GM21825 (cell line): ENCODE results near the gene LARGE1.

Source experiments
- ATAC-seq: cut with Tn5 transposase; IDR thresholded peaks from one replicate; pipeline ENCODE4 v1.9.1; 2021; ENCODE audit warnings: mild to moderate bottlenecking, moderate library complexity; ENCODE audit not compliant: unreplicated experiment

LARGE1 gene

DNA sequence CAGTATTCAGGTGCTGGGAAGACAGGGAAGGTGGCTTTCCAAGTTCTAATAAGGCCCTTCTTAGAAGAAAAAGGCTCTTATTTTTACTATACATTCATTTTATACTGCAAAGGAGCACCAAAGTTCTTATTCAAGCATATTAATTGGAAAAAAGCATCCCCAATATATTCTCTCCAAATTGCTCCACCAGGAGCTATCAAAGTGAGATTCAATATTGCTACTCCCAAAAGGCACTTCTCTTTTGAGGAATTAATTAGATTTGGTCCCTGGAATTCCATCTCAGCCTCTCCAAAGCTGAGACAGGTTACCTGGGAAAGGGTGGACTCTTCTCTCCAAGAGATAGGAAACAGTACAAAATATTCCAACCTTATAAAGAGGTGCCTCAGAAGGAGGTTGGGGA lies 134.1 kb downstream of the LARGE1 start:
- no peak for ATAC-seq

DNA sequence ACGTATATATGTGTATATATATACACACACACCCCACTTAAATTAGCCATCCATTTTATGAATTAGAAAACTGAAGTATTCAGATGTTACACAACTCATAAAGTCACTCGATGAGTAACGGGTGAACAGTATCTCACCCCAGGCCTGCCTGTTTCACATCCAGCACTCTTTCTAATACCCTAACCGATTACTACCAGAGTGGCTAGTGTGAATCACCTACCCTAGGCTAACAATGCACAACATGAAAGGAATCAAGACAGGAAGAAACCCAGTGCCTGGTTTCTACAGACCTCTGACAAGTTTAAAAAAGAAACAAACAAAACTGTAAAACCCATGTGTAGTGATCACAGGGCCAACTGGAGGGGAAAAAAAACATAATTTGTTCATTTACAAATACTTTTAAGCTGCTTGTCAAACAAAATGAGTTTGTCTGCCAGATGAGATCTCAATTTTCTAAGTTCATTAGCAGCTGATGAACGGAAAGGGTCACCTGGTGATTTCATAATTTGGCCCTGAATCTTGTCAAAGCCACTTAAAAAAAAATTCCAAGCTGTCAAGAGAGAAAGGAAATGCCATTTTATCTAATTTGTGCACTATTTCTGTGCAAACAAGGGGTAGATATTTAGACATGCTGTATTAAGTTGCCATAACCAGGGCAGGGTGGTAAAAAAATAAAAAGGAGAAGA lies 134.8 kb downstream of the LARGE1 start:
- ATAC-seq: no peak

DNA sequence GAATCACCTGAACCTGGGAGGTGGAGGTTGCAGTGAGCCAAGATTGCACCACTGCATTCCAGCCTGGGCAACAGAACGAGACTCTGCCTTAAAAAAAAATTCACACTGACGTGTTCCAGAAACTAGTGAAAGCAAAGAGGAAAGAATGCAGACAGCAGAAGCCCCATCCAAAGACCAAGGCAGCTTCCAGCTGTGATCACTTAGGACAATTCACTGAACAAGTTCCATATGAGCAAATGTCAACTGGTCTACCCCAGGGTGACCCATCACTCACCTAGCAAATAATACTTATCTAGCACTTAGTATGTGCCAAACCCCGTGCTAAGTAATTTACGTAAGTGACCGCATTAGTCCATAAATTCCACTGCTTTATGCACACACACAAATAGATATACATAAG lies 138.9 kb downstream of the LARGE1 start:
- ATAC-seq: no peak

DNA sequence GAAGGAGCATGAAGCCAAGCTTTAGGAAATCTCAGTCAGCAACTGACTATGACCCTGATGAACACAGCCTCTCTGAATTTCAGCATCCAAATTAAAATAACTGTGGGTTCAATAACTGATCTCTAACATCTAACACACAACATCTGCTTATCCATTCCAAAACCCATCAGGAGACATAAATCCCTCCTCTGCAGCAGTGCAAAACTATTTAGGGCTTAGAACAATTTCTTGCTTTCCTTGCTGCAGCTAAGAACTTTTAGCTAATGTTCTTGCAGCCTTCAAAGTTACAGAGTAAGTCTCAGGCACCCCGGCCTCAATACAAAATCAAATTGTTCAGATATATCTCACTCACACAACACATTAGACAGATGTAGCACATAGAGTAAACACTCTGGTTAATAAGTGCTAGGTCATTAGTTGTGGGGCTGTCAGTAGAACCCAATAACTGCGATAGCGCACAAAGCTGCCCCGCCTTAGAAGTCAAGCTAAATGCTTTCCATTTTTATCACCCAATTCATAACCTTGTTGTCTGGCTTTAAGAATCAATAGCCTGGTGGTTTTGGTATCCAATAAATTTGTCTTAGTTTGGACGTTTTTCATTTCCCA lies 139.6 kb downstream of the LARGE1 start:
- no peak for ATAC-seq

DNA sequence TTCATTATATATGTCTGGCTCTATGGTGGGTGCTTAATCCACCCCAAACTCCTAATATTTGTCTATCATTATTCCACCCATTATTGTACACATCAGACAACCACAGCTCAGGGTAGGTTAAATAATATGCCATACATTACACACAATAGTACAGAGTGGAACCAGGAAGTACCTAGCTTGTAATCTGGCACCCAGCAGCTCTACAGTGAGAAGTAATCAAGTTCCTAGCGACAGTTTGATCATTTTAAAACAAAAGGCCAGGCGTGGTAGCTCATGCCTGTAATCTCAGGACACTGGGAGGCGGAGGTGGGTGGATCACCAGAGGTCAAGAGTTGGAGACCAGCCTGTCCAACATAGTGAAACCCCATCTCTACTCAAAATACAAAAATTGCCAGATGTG lies 141.0 kb downstream of the LARGE1 start:
- ATAC-seq: no peak

DNA sequence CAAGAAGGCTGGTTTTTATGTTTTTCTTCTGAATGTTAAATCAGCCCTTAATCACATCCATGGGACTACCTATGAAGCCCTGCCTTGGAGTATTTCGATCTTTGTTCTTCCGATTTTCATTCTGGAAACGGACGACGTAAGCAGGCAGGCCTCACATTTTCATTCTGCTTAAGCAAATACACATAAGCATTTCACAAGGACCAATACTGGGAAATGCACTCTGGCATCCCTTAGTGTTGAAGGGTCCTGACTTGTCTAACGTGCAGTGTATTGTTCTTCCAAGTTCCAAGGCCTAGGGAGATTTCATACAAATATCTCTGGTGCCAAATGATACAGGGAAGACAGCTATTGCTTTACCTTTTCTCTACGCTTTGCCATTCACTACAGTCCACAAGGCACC lies 143.8 kb downstream of the LARGE1 start:
- ATAC-seq: no peak

DNA sequence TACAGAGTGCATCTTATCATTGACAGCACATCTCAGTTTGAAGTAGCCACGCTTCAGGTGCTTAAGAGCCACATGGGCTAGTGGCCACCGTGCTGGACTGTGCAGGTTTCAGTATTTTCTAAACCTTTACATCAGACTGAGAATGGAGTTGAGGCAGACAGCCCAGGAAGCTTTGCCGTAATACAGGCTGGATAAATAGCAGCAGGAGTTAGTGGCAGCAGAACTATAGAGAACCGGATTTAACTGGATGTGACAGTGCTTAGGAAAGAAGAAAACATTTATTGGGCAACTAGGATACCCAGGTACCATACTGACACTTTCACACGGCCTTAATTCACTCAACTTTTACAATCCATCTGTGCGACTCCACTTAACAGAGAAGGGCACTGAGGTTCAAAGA lies 145.5 kb downstream of the LARGE1 start:
- ATAC-seq: no peak

DNA sequence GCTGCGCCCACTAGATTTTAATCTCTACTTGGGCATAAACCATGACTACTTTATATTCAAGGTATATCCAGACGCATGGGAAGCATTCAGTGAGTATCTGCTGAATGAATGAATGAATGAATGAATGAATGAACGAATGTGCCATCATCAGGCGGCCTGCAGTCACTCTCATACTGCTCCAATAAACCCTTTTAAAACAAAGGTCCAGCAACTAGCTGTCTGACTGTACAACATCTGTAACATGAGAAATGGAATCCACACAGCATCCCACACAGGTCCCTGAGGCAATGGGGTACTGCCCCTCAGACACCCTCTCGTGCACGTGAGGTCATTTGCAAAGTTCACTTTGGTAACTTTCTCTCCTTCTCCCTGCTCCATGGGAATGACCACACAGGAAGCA lies 147.5 kb downstream of the LARGE1 start:
- ATAC-seq: no peak

DNA sequence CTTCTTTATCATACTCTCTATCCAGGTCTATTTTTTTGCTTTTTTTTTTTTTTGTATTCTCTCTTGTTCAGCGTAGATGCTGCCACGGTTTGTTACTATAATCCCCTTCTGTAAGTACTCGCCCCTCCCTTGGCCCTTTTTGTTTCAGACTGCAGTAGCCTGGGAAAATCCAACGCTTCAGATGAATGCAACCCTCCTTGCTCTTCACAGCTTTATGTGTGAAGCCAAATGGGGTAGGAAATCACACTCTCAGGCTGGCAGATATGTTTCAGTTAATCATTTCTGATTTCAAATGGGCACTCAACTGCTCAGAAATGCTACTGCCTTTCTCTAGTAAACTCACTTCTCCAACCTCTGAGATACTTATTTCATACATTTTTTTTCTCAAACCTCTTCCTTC lies 149.1 kb downstream of the LARGE1 start:
- ATAC-seq: no peak

DNA sequence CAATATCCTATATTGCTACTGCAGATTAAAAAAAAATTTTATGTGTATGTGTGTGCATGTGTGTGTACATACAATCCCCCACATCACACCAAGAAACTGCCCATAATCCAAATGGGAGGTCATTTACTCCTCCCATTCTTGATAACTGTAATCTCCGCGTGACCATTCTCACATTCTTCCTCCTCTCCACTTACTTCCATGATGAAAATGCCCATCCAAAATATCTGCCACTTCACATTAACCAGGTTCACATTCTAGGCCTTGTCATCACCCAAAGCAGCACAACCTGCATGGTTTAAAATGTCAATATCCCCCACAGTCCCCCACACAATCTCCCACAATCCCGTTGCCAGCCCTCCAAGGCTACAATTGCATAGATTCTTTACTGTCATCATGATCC lies 149.6 kb downstream of the LARGE1 start:
- ATAC-seq: no peak

DNA sequence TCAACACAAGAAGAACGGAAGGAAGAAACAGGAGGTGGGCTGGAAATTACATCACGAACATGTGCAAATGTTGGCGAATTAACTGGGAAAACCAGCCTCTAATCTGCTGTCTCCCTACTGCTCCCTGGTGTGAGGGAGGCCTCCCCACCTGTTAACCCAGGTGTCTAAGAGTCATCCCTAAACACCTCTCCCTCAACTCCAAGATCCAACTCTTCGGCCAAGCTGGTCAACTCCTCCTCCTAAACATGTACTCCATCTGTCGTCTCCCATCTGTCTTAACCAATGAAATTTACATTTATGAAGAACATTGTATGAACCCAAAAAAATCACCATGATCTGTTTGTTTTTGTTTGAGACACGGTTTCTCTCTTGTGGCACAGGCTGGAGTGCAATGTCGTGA lies 154.2 kb downstream of the LARGE1 start:
- ATAC-seq: no peak

DNA sequence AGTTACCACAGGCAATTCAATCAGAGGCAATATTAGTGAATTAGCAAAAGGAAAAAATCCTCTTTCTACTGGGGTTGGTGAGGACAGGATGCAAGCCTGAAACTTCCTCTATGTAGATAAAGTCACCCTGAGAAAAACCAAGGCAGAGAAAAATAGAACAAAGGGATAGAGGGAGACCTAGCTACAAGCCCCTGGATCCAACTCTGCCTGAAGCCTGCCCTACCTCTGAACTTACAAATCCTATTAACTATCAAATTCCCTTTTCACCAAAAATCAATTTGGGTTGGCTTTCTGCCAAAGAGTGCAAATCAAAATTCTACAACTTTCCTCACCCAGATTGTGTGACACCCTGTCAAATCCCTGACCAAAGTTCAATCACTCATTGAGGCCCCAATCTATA lies 161.3 kb downstream of the LARGE1 start:
- no peak for ATAC-seq

DNA sequence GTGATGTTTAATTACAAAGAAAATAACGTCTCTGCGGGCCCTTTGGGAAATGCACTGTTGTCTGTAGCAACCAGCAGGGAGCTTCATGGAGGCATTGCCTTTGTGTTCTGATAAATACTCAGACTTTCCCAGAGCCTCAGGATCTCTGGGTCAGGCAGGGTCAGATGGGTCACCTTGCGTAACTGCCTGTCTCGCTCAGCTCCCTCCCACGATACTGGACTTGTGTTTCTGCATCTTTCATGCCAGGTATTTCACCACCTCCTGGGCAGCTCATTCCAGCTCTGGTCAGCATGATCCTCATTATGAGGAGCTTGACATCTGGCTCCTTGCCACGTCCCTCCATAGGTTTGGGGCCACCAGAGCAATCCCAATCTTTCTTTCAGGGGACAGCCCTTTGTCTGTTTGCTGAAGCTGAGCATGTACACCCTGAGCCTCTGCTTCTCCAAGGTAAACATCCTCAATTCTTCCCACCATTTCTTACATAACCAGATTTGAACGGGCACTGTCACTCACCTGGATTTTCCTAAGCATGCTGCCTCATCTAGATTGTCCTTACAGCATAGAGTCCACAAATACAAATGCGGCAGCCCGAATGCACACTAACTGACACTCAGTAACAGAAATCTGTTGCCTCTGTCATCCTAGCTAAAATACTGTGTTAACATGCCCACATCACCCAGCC lies 162.3 kb downstream of the LARGE1 start:
- no peak for ATAC-seq

DNA sequence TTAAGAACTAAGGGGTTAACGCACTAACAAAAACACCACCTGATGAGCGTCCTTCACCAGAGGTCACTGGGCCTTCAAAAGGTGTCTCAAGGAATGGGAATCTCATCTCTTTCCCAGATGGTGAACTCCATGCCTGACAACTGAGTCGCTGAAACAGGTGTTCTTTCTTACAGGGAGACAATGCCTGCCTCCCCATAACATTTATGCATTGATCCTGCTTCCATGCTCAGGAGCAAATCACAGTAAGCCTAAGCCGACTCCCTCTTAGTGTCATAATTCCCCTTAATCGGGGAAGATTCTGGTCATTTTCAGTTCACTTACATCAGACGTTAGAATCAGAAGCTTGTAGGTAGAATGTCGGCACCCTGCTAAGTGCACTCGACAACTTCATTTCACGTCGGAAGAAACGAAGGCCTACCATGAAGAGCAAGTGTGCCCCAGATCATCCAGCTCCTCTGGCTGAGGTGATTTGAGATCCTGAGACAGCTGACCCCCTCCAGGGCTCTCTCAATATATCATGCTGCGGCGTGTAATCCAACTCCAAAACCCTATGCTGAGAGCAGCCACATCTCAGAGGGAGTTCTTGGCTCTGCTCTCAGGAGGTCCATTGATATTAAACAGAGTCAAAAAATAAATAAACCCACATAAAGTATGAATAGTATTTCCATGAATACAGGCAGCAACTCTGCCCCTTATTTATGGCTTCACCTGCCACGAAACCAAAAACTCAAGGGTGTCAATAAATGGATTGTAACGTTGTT lies 163.1 kb downstream of the LARGE1 start:
- ATAC-seq: no peak

DNA sequence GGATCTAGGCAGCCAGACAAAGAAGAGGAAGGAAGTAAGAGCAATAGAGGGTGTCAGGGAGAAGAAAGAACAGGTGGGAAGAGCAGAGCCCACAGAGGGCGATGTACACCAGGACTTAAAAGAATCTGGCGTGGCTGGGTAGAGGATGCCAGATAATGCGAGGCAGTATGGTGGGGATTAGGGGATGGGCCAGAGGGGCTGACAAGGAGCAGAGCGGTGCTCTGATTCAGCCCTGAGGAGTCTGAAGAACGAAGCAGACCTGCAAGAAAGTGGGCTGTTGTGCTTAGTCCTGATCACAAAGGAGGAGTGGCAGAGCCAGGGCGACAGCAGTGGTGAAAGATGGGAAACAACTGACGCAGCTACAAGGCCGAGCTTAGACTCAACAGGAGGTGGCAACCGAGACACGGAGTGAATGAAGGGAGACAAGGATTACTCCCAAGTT lies 163.7 kb downstream of the LARGE1 start:
- no peak for ATAC-seq

DNA sequence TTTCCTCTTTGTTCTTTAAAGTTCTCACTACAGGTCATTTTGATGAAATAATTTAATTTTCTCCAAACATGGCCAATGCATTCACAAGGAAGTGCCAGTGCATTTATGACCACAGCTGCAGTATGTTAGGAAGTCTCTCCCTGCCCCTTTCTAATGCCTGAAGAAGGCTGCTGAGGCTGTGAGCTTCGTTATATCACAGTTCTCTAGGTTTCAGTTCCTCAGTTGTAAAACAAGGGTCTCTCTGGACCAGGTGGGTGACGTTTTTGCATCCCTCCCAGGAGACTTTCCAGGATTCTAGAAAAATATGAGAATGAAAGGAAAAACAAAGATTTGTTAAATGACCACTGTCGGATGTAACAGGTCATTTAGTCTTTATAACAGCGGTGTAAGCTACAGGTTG lies 171.6 kb downstream of the LARGE1 start:
- no peak for ATAC-seq

DNA sequence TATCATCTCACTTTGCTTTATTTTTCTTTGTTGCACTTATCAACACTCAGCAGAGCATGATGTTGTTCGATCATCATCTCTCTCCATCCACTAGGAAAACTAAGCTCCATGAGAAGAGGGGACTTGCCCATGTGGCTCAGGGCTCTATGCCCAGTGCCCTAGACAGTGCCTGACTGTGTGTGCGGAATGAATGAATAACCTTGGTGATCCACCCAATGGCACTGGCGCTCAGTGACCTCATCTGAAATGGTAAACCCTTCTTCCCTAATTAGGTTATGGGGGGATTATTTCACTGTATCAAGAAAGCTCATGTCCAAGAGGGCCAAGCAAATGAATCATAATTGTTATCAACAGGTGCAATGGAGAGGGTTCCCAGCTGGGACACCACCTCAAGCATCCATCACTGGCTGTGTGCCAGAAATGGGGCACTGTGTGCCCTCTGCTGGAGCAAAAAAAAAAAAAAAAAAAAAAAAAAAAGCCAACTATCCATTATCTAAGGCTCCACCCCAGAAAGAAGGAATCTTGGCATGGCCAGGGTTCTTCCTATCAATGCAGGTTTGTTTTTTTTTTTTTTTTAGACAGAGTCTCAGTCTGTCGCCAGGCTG lies 172.6 kb downstream of the LARGE1 start:
- no peak for ATAC-seq

DNA sequence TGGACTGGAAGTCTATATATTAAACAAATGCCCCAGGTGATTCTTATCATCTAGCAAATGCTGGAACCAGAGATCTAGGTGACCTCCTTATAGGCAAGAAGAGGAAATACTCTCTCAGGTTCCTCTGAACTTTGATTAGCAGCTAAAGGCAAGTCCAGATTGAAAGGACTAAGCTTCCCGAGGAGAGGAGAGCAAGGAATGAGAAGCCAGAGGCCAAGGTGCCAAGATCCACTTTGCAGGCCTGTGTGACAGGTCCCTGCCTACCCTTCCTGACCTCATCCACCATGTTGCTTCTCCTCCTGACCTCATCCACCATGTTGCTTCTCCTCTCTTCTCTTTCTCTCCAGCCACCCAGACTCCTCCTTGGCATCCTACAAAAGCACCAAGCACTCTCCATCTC lies 173.2 kb downstream of the LARGE1 start:
- no peak for ATAC-seq

DNA sequence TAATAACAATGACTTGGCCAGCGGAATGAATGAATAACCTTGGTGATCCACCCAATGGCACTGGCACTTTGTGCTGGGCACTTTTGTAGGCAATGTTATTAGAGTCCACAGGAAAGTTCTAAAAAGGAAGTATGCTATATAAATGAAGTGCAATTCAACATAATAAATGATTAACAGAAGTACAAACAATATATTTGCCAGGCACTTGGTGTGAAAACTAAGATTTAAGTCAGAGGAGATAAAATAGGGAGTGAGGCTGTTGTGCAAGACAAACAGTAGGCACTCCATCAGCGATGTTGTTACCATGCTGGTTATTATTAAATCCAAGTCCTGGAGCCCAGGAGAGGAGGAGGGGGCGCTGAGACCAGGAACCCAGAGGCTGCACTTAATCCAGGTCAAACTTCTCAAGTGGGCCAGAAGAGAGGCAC lies 173.8 kb downstream of the LARGE1 start:
- no peak for ATAC-seq

DNA sequence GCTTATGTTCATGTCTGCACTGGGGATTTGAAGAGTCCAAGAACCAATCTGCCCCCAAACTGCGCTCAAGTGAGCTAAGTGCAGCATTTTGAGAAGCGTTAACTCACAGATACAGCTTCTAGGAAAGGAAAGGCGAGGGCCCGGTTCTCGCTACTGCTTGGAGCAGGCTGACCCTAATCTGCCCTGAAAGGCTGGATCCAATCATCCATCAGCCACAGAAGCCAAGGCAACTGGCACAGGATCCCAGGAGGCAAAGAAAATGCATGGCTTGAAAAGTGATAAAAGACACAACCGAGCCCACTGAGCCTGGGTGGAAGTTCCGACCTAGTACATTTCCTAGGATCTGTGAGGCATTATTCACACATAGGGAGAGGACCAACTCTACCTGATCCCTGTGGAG lies 174.8 kb downstream of the LARGE1 start:
- no peak for ATAC-seq

DNA sequence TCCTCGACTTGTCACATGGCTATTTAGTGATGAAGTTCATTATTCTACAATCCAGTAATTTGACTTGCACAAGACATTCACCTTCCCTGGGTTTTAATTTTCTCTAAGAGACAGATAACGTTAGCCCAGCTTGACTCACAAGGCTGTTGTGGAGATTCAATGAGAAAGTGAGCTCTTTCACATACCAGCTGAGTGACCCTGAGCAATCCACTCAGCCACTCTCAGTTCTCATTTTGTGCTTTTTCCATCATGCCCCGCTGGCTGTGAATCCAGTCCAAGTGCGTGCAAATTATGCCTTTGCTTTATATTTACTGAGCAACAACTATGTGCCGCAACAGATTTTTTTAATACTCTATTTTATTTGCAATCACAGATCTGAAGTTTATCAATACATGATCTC lies 176.5 kb downstream of the LARGE1 start:
- no peak for ATAC-seq
